Measurements from ENCODE around the gene HNRNPDL.
"Not testable (repeated sequence)": the region's sequence is repeated elsewhere in the genome, so short reads cannot be mapped to it uniquely, and the experiment has no call there.

Gene HNRNPDL

DNA sequence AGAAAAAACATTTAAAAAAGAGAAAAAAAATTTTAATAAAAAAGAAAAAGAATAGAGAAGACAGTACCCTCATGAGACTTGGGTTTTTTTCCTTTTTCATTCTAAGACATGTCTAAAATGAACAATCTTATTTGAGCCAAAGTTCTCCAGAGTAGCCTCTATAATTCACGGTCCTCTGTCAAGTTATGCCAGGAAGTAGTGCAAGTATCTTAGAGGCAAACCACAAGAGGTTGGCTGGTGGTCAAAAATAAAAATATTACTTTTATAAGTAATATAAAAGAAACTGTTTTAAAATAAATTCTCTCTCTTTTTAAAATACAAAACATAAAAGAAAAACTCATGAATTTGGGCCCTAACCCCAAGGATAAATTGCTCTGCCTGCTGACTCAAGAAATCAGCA is 26.5 kb downstream of the HNRNPDL start:
- H3K27me3 ChIP-seq (ENCODE audit: insufficient read depth, insufficient read length) = no peaks in the 10 kb centered on the region
- TF ChIP-seq ZNF274 (IDR thresholded peaks at IDR 0.05; ENCODE audit: low read depth, low read length) (no peak), YY1 (IDR thresholded peaks at IDR 0.05; ENCODE audit: insufficient read depth, insufficient read length) (no peak), SUZ12 (IDR thresholded peaks at IDR 0.05; ENCODE audit: extremely low read depth, insufficient read depth, insufficient read length) (no peak)
- no peaks in the 10 kb centered on the region for H3K36me3 ChIP-seq (ENCODE audit: insufficient read depth, insufficient read length, low read length)
- no peak overlapping the region for H3K9ac ChIP-seq (ENCODE audit: insufficient read length, low read depth)
- DNase-seq (ENCODE audit: low read depth, low spot score) = no peak
- H3K9me3 ChIP-seq (ENCODE audit: insufficient read depth, low read length) = no peaks in the 10 kb centered on the region
- H3K4me1 ChIP-seq (ENCODE audit: insufficient read depth, insufficient read length) = no peaks in the 10 kb centered on the region
- H3K4me3 ChIP-seq (ENCODE audit: insufficient read length, low read depth) = no peak overlapping the region

DNA sequence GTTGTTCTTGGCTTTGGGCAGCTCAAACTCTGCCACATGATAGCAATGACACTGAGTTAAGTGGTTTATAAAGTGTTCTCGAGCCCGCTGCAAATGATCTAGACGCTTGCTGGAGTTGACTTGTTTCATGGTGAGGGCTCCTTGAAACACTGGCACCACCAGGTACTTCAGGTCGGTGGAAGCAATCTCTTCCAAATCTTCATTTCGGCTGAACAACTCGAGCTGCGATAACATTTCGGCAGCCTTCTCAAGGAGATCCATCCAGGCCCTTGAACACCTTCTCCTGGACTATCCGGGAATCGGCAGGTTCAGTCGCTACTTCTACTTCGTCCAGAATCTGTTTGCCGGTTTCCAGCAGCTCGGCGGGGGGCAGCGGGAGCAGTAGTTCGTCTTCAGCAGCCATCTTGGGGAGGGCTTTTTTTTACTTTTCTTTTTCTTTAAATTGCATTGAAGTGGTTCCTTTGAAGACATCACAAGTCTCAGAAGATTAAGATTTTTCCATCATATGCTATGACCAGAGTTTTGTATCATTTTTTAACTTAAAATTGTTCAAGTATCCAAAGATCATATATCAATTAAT is 28.0 kb downstream of the HNRNPDL start:
- H3K36me3 ChIP-seq (ENCODE audit: insufficient read depth, insufficient read length, low read length) = no peaks in the 10 kb centered on the region
- no peak for DNase-seq (ENCODE audit: low read depth, low spot score)
- no peak for TF ChIP-seq YY1 (IDR thresholded peaks at IDR 0.05; ENCODE audit: insufficient read depth, insufficient read length)
- H3K4me1 ChIP-seq (ENCODE audit: insufficient read depth, insufficient read length) = no peaks in the 10 kb centered on the region
- no peaks in the 10 kb centered on the region for H3K27me3 ChIP-seq (ENCODE audit: insufficient read depth, insufficient read length)
- H3K9ac ChIP-seq (ENCODE audit: insufficient read length, low read depth) = no peak overlapping the region
- H3K9me3 ChIP-seq (ENCODE audit: insufficient read depth, low read length) = no peaks in the 10 kb centered on the region
- H3K4me3 ChIP-seq (ENCODE audit: insufficient read length, low read depth) = no peak overlapping the region

DNA sequence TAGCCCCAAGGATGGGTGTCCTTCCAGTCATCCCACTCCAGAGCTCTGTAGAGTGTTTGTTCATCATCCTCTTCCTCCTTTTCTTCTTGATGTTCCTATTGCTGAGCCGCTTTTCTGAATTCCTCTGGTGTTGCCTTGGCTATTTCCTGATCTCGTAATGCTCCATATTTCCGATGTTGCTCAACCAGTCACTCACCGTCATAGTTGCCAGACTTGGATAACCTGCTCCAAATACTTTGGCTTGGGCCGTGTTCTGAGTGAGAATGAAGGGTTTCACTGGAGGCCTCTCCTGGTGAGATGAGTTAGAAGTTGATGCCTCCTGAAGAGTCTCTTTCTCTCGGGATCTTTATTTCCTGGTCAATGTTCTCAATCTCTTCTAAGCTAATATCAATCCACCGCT is 28.7 kb downstream of the HNRNPDL start:
- Histone ChIP-seq H3K36me3 (ENCODE audit: insufficient read depth, insufficient read length, low read length) (no peaks in the 10 kb centered on the region), H3K9ac (ENCODE audit: insufficient read length, low read depth) (no peak overlapping the region), H3K4me3 (ENCODE audit: insufficient read length, low read depth) (no peak overlapping the region), H3K9me3 (ENCODE audit: insufficient read depth, low read length) (no peaks in the 10 kb centered on the region), H3K4me1 (ENCODE audit: insufficient read depth, insufficient read length) (no peaks in the 10 kb centered on the region), H3K27me3 (ENCODE audit: insufficient read depth, insufficient read length) (no peaks in the 10 kb centered on the region)
- no peak for TF ChIP-seq ZNF274 (IDR thresholded peaks at IDR 0.05; ENCODE audit: low read depth, low read length)
- no peak for TF ChIP-seq SUZ12 (IDR thresholded peaks at IDR 0.05; ENCODE audit: extremely low read depth, insufficient read depth, insufficient read length)
- TF ChIP-seq YY1 (IDR thresholded peaks at IDR 0.05; ENCODE audit: insufficient read depth, insufficient read length) = no peak
- DNase-seq (ENCODE audit: low read depth, low spot score) = no peak

DNA sequence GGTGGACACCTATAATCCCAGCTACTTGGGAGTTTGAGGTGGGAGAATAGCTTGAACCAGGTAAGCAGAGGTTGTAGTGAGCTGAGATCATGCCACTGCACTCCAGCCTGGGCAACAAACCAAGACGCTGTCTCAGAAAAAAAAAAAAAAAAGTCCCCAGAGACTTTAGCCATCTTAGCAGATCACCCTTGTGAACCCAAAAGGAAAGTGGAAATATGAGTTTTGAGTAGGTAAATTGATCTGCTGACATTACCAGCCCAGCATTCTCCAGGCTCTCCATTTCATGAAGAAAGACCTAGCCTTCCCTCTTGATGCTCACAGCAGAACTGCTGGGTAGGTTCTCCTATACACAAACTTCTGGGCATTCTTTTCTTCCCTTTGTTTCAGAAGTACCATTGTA is 32.0 kb downstream of the HNRNPDL start:
- H3K9me3 ChIP-seq (ENCODE audit: insufficient read depth, low read length) = no peaks in the 10 kb centered on the region
- no peaks in the 10 kb centered on the region for H3K27me3 ChIP-seq (ENCODE audit: insufficient read depth, insufficient read length)
- H3K4me3 ChIP-seq (ENCODE audit: insufficient read length, low read depth) = no peak overlapping the region
- H3K9ac ChIP-seq (ENCODE audit: insufficient read length, low read depth) = no peak overlapping the region
- DNase-seq (ENCODE audit: low read depth, low spot score) = no peak
- TF ChIP-seq ZNF274 (IDR thresholded peaks at IDR 0.05; ENCODE audit: low read depth, low read length) (no peak), SUZ12 (IDR thresholded peaks at IDR 0.05; ENCODE audit: extremely low read depth, insufficient read depth, insufficient read length) (no peak), YY1 (IDR thresholded peaks at IDR 0.05; ENCODE audit: insufficient read depth, insufficient read length) (no peak)
- no peaks in the 10 kb centered on the region for H3K36me3 ChIP-seq (ENCODE audit: insufficient read depth, insufficient read length, low read length)
- no peaks in the 10 kb centered on the region for H3K4me1 ChIP-seq (ENCODE audit: insufficient read depth, insufficient read length)

DNA sequence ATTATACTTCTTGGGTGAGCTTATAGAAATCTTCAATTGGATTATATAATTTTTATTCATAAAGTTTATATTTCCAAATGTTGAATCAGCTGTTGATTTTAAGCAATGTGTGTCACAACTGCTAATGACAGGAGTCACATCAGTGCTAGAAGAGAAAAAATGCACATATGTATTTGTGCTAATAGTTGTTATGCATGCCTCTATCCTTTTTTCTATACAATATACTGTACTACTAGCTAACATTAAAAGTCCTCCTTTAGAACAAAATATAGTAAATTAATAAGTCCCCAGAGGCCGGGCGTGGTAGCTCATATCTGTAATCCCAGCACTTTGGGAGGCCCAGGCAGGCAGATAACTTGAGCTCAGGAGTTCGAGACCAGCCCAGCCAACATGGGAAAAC is 32.7 kb downstream of the HNRNPDL start:
- no peak for DNase-seq (ENCODE audit: low read depth, low spot score)
- Histone ChIP-seq H3K9me3 (ENCODE audit: insufficient read depth, low read length) (no peaks in the 10 kb centered on the region), H3K27me3 (ENCODE audit: insufficient read depth, insufficient read length) (no peaks in the 10 kb centered on the region), H3K36me3 (ENCODE audit: insufficient read depth, insufficient read length, low read length) (no peaks in the 10 kb centered on the region), H3K9ac (ENCODE audit: insufficient read length, low read depth) (no peak overlapping the region), H3K4me3 (ENCODE audit: insufficient read length, low read depth) (no peak overlapping the region), H3K4me1 (ENCODE audit: insufficient read depth, insufficient read length) (no peaks in the 10 kb centered on the region)
- no peak for TF ChIP-seq ZNF274 (IDR thresholded peaks at IDR 0.05; ENCODE audit: low read depth, low read length)
- no peak for TF ChIP-seq YY1 (IDR thresholded peaks at IDR 0.05; ENCODE audit: insufficient read depth, insufficient read length)
- TF ChIP-seq SUZ12 (IDR thresholded peaks at IDR 0.05; ENCODE audit: extremely low read depth, insufficient read depth, insufficient read length) = no peak

DNA sequence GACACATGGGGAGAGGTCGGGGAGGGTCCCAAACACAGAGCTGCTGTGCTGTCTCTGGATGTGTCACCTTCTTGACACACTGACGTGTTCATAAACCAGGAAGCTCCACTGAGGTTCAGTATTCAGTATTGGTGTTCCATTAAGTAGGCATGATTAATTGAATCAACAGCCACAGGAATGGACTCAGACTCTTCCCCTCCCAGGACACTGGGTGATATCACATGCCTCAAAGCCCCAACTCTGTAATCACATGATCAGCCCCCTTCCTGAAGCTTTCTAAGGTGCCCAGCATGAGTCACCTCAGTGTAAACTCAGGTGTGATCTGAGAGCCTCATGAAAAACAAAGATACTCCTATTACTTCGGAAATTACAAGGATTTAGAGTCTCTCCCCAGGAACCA is 35.4 kb downstream of the HNRNPDL start:
- no peak for DNase-seq (ENCODE audit: low read depth, low spot score)
- TF ChIP-seq ZNF274 (IDR thresholded peaks at IDR 0.05; ENCODE audit: low read depth, low read length) = no peak
- no peak for TF ChIP-seq SUZ12 (IDR thresholded peaks at IDR 0.05; ENCODE audit: extremely low read depth, insufficient read depth, insufficient read length)
- TF ChIP-seq YY1 (IDR thresholded peaks at IDR 0.05; ENCODE audit: insufficient read depth, insufficient read length) = no peak
- Histone ChIP-seq H3K9me3 (ENCODE audit: insufficient read depth, low read length) (no peaks in the 10 kb centered on the region), H3K4me3 (ENCODE audit: insufficient read length, low read depth) (no peak overlapping the region), H3K4me1 (ENCODE audit: insufficient read depth, insufficient read length) (no peaks in the 10 kb centered on the region), H3K27me3 (ENCODE audit: insufficient read depth, insufficient read length) (no peaks in the 10 kb centered on the region), H3K36me3 (ENCODE audit: insufficient read depth, insufficient read length, low read length) (no peaks in the 10 kb centered on the region), H3K9ac (ENCODE audit: insufficient read length, low read depth) (no peak overlapping the region)

DNA sequence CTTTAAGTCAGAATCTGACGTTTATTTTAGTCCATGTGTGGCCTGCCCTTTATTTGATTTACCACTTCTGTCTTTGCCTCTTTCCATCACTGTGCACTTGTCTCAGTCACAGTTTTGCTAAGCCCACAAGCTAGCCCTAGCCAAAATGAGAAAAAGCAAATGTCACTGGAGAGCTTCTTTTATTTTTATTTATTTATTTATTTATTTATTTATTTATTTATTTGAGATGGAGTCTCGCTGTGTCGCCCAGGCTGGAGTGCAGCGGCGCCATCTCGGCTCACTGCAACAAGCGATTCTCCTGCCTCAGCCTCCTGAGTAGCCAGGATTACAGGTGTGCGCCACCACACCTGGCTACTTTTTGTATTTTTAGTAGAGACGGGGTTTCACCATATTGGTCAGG is 40.2 kb downstream of the HNRNPDL start:
- H3K9ac ChIP-seq (ENCODE audit: insufficient read length, low read depth); H3K4me3 ChIP-seq (ENCODE audit: insufficient read length, low read depth); H3K36me3 ChIP-seq (ENCODE audit: insufficient read depth, insufficient read length, low read length); H3K4me1 ChIP-seq (ENCODE audit: insufficient read depth, insufficient read length); DNase-seq (ENCODE audit: low read depth, low spot score); H3K27me3 ChIP-seq (ENCODE audit: insufficient read depth, insufficient read length): not testable (repeated sequence)
- H3K9me3 ChIP-seq (ENCODE audit: insufficient read depth, low read length) = peaks cover 11% of the 10 kb centered on the region

DNA sequence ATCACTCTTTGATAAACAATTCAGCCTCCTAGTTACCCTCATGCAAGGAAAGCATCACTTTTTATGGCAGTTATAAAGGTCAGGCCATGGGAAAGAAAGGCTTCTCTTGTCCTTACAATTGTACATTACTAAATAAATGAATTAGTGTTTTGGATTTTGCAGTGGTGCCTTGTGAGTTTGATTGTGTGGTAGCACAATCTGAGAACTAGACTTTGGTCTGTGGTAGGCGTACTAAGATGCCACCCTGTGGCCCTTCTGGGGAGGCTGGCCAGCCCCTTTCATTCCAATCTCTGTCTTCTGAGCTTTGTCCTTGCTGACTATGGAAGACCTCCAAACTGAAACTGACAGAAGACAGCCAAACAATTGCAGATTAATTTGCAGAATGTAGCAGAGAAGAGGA is 41.9 kb downstream of the HNRNPDL start:
- TF ChIP-seq ZNF274 (IDR thresholded peaks at IDR 0.05; ENCODE audit: low read depth, low read length) (no peak), SUZ12 (IDR thresholded peaks at IDR 0.05; ENCODE audit: extremely low read depth, insufficient read depth, insufficient read length) (no peak), YY1 (IDR thresholded peaks at IDR 0.05; ENCODE audit: insufficient read depth, insufficient read length) (no peak)
- no peak overlapping the region for H3K4me3 ChIP-seq (ENCODE audit: insufficient read length, low read depth)
- peaks cover 12% of the 10 kb centered on the region for H3K9me3 ChIP-seq (ENCODE audit: insufficient read depth, low read length)
- no peaks in the 10 kb centered on the region for H3K4me1 ChIP-seq (ENCODE audit: insufficient read depth, insufficient read length)
- no peaks in the 10 kb centered on the region for H3K36me3 ChIP-seq (ENCODE audit: insufficient read depth, insufficient read length, low read length)
- no peak overlapping the region for H3K9ac ChIP-seq (ENCODE audit: insufficient read length, low read depth)
- DNase-seq (ENCODE audit: low read depth, low spot score) = no peak
- H3K27me3 ChIP-seq (ENCODE audit: insufficient read depth, insufficient read length) = no peaks in the 10 kb centered on the region

DNA sequence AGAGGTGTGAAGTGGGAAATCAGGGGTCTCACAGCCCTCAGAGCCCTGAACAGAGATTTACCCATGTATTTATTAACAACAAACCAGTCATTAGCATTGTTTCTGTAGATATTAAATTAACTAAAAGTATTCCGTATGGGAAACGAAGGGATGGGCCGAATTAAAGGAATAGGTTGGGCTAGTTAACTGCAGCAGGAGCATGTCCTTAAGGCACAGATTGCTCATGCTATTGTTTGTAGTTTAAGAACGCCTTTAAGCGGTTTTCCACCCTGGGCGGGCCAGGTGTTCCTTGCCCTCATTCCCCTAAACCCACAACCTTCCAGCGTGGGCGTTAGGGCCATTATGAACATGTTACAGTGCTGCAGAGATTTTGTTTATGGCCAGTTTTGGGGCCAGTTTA is 44.0 kb downstream of the HNRNPDL start:
- H3K4me1 ChIP-seq (ENCODE audit: insufficient read depth, insufficient read length); DNase-seq (ENCODE audit: low read depth, low spot score): not testable (repeated sequence)
- peaks cover 14% of the 10 kb centered on the region for H3K9me3 ChIP-seq (ENCODE audit: insufficient read depth, low read length)

More for the DNA sequence above, 44.0 kb downstream of the HNRNPDL start:
- not testable (repeated sequence) for H3K4me3 ChIP-seq (ENCODE audit: insufficient read length, low read depth); H3K9ac ChIP-seq (ENCODE audit: insufficient read length, low read depth); H3K27me3 ChIP-seq (ENCODE audit: insufficient read depth, insufficient read length); H3K36me3 ChIP-seq (ENCODE audit: insufficient read depth, insufficient read length, low read length)
